NCI-H146 (cell line): ENCODE measurements around the gene EAF1.
"Not testable (repeated sequence)": the region's sequence is repeated elsewhere in the genome, so short reads cannot be mapped to it uniquely, and the experiment has no call there.

ENCODE experiments used
- DNase-seq: peaks from one replicate; lab custom pipeline; 2025; lab: John Stamatoyannopoulos, UW

Gene EAF1

GRCh38 chr3:15405448-15406050 lies 21.8 kb upstream of the EAF1 start:
- peak; percentile 22 for DNase-seq

- no peak for DNase-seq
Measured at GRCh38 chr3:15409239-15409638, 18.2 kb upstream of the EAF1 start.

GRCh38 chr3:15409774-15410173 lies 17.6 kb upstream of the EAF1 start:
- no peak for DNase-seq

GRCh38 chr3:15410966-15411365 lies 16.4 kb upstream of the EAF1 start:
- not testable (repeated sequence) for DNase-seq

DNA sequence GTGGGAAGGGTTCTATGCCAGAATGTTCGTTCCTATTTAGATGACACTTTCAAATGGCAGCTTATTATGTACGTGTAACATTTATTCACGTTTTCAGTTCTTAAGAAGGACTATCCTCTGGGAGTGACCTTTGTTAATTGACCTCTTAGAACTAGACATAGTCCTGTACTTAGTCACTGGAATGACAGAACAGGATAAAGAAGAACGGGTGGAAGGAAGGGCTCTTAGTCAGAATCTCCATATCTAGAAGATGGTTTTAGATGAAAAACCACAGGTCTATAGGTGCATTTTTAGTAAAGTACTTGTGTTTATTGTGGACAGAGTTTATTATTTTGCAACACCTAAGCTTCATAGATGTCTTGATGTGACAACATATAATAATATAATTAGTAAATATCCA lies 6.5 kb upstream of the EAF1 start:
- no peak for DNase-seq

DNA sequence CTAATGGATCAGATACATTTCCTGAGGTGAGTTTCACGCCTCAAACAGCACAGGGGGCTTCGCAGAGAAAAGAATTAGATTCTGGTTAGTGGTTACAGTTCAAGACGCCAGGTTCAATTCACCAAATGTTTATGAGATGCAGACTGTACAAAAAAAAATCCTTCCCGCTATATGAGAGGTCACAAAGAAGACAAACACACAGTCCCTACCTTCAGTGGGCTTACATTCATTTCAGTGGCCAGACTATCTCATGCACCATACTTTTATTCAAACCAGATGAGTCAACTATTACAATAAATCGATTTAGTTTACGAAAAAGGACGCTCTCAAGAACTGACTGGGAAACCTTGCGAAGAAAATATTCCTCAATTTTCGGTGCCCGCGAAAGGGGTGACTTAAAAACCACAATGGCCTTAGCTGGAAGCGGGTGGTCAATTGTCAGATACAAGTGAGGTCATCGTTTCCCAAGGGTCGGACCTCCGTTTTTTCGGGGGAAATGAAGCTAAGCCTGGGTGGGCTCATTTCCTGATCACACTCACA lies 749 bp upstream of the EAF1 start:
- DNase-seq: no peak

DNA sequence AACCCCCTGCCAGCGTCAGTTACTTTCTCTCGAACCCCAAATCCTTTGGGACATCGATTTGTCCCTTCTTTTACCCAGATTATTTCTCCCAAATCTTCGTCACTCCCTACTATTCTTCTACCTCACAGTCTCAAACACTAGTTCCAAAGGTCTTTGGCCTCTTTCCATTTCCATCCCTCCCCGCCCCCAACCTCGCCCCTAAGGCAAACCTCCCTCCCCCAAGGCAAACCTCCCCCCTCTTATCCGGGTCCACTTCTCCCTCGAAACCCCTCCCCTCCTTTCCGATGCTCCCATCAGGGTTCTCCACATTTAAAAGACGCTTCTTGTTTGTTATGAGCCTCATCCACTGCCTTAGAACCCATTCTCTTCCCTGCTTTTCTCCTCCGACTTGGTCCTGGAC lies 583 bp downstream of the EAF1 start:
- peak; percentile 7 for DNase-seq

DNA sequence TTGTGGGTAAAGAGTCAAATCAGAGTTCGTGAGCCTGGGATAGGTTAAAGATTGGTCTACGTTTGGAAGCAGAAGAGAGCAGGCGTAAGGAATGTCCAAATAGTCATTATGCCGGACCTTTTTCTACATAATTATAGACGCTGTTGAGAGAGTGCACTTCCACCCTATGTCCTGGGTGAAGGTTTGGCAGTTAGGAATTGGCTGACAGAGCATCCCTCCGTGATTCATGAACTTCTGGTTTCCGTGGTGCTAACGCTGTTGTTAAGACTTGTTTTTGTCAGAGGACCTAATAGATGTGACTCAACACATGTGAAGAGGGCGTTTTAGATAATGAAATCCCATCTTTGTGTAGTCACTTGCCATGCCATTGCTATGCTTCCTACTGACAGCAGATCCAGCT lies 1.1 kb downstream of the EAF1 start:
- no peak for DNase-seq

DNA sequence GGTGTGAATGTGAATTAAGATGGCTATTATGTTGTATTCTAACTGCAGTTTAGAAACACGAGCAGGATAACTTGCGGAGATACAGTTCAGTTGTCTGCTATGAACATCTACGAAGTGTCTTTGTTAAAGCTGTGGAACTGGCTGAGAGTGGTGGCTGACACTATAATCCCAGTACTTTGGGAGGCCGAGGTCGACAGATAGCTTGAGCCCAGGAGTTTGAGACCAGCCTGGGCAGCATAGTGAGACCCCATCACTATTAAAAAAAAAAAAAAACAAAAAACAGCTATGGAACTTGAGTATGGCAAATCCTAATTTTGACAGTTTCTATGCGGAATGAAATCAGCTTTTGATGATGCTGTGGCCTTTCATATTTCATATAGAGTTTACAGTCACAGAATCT lies 1.7 kb downstream of the EAF1 start:
- DNase-seq: no peak

DNA sequence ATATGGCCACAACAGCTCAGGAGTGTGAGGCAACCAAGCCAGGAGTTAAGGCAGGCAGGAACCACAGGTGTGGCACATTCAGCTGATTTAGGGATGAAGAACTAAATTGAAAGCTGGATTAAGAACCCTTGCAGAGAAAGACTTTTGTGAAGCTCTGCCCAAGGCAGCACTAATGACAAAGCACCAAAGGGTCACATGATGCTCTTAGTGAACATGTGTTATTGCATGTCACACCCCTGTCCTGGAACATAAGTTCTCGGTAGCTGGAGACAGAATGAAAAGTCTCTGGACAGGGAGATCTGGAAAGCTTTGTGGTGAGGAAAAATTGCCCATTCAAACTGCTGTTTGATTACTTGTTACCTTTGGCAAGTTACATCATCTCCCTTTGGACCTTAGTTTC lies 3.2 kb downstream of the EAF1 start:
- DNase-seq: no peak

DNA sequence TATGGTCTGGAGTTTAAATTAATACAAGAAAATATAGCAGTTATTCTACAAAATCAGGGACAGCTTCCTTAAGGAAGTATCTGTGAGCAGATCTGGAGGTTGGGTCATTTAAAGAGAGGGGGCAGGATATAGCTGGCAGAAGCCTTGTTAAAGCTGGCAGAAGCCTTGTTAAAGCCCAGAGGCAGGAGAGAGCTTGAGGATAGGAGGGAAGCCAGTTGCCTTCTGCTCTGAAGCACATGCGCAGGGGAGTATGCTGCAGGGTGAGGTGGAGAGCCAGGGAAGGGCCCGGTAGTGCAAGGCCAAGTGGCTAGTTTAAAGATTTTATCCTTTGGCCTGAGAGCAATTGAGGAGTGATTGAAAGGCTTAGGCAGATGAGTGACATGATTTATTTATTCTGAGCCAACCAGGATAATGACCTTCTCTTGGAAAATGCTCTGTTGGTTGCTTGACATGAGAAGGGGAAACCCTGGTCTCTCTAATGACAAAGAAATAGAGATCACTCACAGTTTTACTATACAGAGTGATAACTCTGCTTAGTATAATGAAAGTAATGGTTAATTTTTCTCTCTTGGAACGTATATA lies 3.9 kb downstream of the EAF1 start:
- DNase-seq: no peak

DNA sequence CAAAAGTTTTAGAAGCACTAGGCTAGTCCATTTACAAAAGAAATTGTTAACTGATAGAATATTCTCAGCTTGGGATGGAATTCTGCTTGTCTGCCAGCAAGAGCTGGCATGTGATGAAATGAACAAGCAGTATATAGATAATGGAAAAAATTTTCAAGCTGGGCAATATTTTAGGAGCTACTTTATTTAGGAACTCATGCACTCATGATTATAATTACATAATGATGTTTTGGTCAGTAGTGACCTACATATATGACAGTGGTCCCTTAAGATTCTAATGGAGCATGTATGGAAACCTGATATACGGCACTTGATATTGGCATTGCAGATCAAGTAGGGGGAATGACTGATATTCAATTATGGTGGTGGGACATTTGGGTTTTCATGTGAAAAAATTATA lies 6.1 kb downstream of the EAF1 start:
- no peak for DNase-seq

DNA sequence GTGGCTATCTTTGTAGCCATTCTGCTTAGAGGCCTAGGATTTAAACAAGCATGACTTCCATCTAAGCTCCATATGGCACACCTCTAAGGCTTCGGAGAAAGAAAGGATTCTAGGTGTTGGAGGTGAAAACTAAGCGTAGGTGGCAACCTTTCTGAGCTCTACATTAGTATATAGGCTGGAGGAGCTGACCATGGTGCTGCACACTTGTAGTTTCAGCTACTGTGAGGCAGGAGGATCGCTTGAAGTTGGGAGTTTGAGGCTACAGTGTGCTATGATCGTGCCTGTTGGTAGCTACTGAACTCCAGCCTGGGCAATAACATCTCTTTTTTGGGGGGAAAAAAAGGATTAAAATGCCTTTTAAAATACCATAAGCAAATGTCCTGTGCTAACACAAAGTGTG lies 7.4 kb downstream of the EAF1 start:
- no peak for DNase-seq

GRCh38 chr3:15436246-15436645 lies 8.8 kb downstream of the EAF1 start:
- no peak for DNase-seq

DNA sequence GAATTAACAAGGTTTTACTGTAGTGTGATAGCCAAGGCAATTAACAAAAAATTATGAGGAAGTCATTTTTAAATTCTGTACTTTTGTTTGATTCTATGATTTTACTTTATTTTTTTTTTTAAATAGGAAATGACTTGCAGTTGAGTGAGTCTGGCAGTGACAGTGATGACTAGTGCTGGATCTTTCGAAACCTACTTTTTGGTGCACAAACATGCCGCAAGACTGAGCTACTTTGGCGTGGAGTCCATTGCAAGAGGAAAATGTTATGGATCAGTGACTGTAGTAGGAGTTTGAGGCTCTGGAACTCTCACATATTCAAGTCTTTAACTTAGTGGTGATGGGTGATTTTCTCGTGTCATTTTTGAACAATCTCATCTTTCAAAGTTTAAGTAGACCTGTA lies 11.6 kb downstream of the EAF1 start:
- DNase-seq: no peak

DNA sequence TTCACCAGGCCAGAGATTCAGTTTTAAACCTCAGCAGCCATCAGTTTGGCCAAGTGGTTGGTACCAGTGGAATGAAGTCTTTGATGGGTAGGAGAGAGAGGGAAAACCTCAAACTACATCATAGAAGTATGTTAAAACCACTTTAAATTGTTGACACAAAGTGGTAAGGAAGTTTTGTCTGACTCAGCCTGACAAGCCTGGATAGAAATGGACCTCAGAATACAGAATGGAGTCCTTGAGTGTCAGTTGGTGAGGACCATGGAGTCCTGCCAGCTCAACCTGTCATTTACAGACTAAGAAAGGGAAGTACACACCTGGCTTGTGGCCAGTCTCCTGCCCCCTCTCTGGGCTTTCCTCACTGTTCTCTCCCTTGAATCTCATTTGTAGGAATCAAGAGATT lies 12.1 kb downstream of the EAF1 start:
- DNase-seq: no peak

DNA sequence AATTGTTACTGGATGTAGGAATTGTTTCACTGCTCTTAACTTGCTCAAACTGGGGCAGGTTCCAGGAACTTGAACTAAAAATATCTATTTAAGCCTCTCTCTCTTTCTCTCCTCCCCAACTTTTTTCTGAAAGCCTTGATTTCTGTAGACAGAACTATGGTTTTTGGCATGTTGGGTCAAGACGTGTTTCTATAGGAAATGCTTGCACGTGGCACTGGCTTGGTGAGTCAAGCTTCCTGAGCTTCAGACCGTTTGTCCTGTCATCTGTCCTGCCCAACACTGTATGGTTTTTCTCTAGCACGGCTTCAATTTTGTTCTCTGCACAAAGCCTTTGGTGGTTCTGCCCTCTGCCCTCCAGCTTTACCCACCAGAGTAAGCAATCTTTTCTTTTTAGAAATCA lies 13.5 kb downstream of the EAF1 start:
- no peak for DNase-seq

- no peak for DNase-seq
Measured at GRCh38 chr3:15443826-15444524, 16.6 kb downstream of the EAF1 start.

- no peak for DNase-seq
Measured at GRCh38 chr3:15449489-15450224, 22.3 kb downstream of the EAF1 start.

- no peak for DNase-seq
Measured at GRCh38 chr3:15450438-15451215, 23.2 kb downstream of the EAF1 start.

- no peak for DNase-seq
Measured at GRCh38 chr3:15451216-15452113, 24.1 kb downstream of the EAF1 start.
